ENCODE measurements around the gene GRM1. TPM values are rescaled to one million over a fixed set of nuclear protein-coding genes. Genes with fewer than 3 reads are reported as not detected.

Gene GRM1
- total and polyA plus RNA-seq, 2 donors = 0.01 to 0.16 TPM

- WGBS = 95% methylated on average over 1 of the region's 1 CpG
- no peak for DNase-seq (ENCODE audit: extremely low spot score)
- Histone ChIP-seq H3K27ac (ENCODE audit: low read depth) (no peak overlapping the region), H3K4me1 (ENCODE audit: insufficient read depth) (no peaks in the 10 kb centered on the region), H3K36me3 (ENCODE audit: insufficient read depth) (no peaks in the 10 kb centered on the region), H3K4me3 (ENCODE audit: low read depth, low read length) (no peak overlapping the region)
These were observed 341.0 kb downstream of the GRM1 start for GRCh38 chr6:146369866-146370265.

- Histone ChIP-seq H3K4me1 (ENCODE audit: insufficient read depth) (no peaks in the 10 kb centered on the region), H3K27ac (ENCODE audit: low read depth) (no peak overlapping the region), H3K36me3 (ENCODE audit: insufficient read depth) (no peaks in the 10 kb centered on the region), H3K4me3 (ENCODE audit: low read depth, low read length) (no peak overlapping the region)
- DNase-seq (ENCODE audit: extremely low spot score) = no peak
- WGBS = 80% methylated on average over 3 of the region's 3 CpGs
These were observed 352.6 kb downstream of the GRM1 start for GRCh38 chr6:146381486-146381885.

GRCh38 chr6:146388736-146389364, 360.0 kb downstream of the GRM1 start:
- Histone ChIP-seq H3K4me1 (ENCODE audit: insufficient read depth) (no peaks in the 10 kb centered on the region), H3K36me3 (ENCODE audit: insufficient read depth) (no peaks in the 10 kb centered on the region), H3K27ac (ENCODE audit: low read depth) (no peak overlapping the region), H3K4me3 (ENCODE audit: low read depth, low read length) (no peak overlapping the region)
- no peak for DNase-seq (ENCODE audit: extremely low spot score)
- WGBS = 79% methylated on average over 3 of the region's 3 CpGs

GRCh38 chr6:146389740-146390139, 360.9 kb downstream of the GRM1 start:
- Histone ChIP-seq H3K4me3 (ENCODE audit: low read depth, low read length) (no peak overlapping the region), H3K4me1 (ENCODE audit: insufficient read depth) (no peaks in the 10 kb centered on the region), H3K27ac (ENCODE audit: low read depth) (no peak overlapping the region), H3K36me3 (ENCODE audit: insufficient read depth) (no peaks in the 10 kb centered on the region)
- WGBS = 91% methylated on average over 4 of the region's 4 CpGs
- DNase-seq (ENCODE audit: extremely low spot score) = no peak

- 93% methylated on average over 1 of the region's 1 CpG for WGBS
- Histone ChIP-seq H3K4me3 (ENCODE audit: low read depth, low read length) (no peak overlapping the region), H3K4me1 (ENCODE audit: insufficient read depth) (no peaks in the 10 kb centered on the region), H3K36me3 (ENCODE audit: insufficient read depth) (no peaks in the 10 kb centered on the region), H3K27ac (ENCODE audit: low read depth) (no peak overlapping the region)
- DNase-seq (ENCODE audit: extremely low spot score) = no peak
These were observed 368.8 kb downstream of the GRM1 start for GRCh38 chr6:146397638-146398037.

GRCh38 chr6:146402476-146402875, 373.6 kb downstream of the GRM1 start:
- no peak for DNase-seq (ENCODE audit: extremely low spot score)
- Histone ChIP-seq H3K36me3 (ENCODE audit: insufficient read depth) (no peaks in the 10 kb centered on the region), H3K4me1 (ENCODE audit: insufficient read depth) (no peaks in the 10 kb centered on the region), H3K4me3 (ENCODE audit: low read depth, low read length) (no peak overlapping the region), H3K27ac (ENCODE audit: low read depth) (no peak overlapping the region)
- 70% methylated on average over 3 of the region's 3 CpGs for WGBS

GRCh38 chr6:146408583-146408982, 379.7 kb downstream of the GRM1 start:
- H3K4me3 ChIP-seq (ENCODE audit: low read depth, low read length) = no peak overlapping the region
- H3K36me3 ChIP-seq (ENCODE audit: insufficient read depth) = no peaks in the 10 kb centered on the region
- no peak for DNase-seq (ENCODE audit: extremely low spot score)
- WGBS = 66% methylated on average over 5 of the region's 5 CpGs
- no peaks in the 10 kb centered on the region for H3K4me1 ChIP-seq (ENCODE audit: insufficient read depth)
- H3K27ac ChIP-seq (ENCODE audit: low read depth) = no peak overlapping the region

- H3K4me1 ChIP-seq (ENCODE audit: insufficient read depth) = no peaks in the 10 kb centered on the region
- no peak overlapping the region for H3K4me3 ChIP-seq (ENCODE audit: low read depth, low read length)
- no peaks in the 10 kb centered on the region for H3K36me3 ChIP-seq (ENCODE audit: insufficient read depth)
- DNase-seq (ENCODE audit: extremely low spot score) = peak; percentile 4
- WGBS = 51% methylated on average over 2 of the region's 2 CpGs
- no peak overlapping the region for H3K27ac ChIP-seq (ENCODE audit: low read depth)
These were observed 382.2 kb downstream of the GRM1 start for GRCh38 chr6:146410851-146411595.

GRCh38 chr6:146419576-146419975, 390.7 kb downstream of the GRM1 start:
- no peak for DNase-seq (ENCODE audit: extremely low spot score)
- Histone ChIP-seq H3K36me3 (ENCODE audit: insufficient read depth) (no peaks in the 10 kb centered on the region), H3K4me1 (ENCODE audit: insufficient read depth) (no peaks in the 10 kb centered on the region), H3K27ac (ENCODE audit: low read depth) (no peak overlapping the region), H3K4me3 (ENCODE audit: low read depth, low read length) (no peak overlapping the region)
- 76% methylated on average over 5 of the region's 5 CpGs for WGBS

GRCh38 chr6:146420255-146420654, 391.4 kb downstream of the GRM1 start:
- H3K4me1 ChIP-seq (ENCODE audit: insufficient read depth) = no peaks in the 10 kb centered on the region
- H3K27ac ChIP-seq (ENCODE audit: low read depth) = no peak overlapping the region
- 68% methylated on average over 3 of the region's 3 CpGs for WGBS
- H3K4me3 ChIP-seq (ENCODE audit: low read depth, low read length) = no peak overlapping the region
- no peaks in the 10 kb centered on the region for H3K36me3 ChIP-seq (ENCODE audit: insufficient read depth)
- no peak for DNase-seq (ENCODE audit: extremely low spot score)

GRCh38 chr6:146422789-146423375, 394.0 kb downstream of the GRM1 start:
- Histone ChIP-seq H3K36me3 (ENCODE audit: insufficient read depth) (no peaks in the 10 kb centered on the region), H3K4me3 (ENCODE audit: low read depth, low read length) (no peak overlapping the region), H3K27ac (ENCODE audit: low read depth) (no peak overlapping the region), H3K4me1 (ENCODE audit: insufficient read depth) (no peaks in the 10 kb centered on the region)
- 91% methylated on average over 1 of the region's 1 CpG for WGBS
- no peak for DNase-seq (ENCODE audit: extremely low spot score)

- Histone ChIP-seq H3K27ac (ENCODE audit: low read depth) (no peak overlapping the region), H3K36me3 (ENCODE audit: insufficient read depth) (no peaks in the 10 kb centered on the region), H3K4me3 (ENCODE audit: low read depth, low read length) (no peak overlapping the region), H3K4me1 (ENCODE audit: insufficient read depth) (no peaks in the 10 kb centered on the region)
- WGBS = 68% methylated on average over 6 of the region's 6 CpGs
- DNase-seq (ENCODE audit: extremely low spot score) = no peak
These were observed 394.6 kb downstream of the GRM1 start for GRCh38 chr6:146423452-146423851.

GRCh38 chr6:146426516-146426915, 397.7 kb downstream of the GRM1 start:
- WGBS = 79% methylated on average over 7 of the region's 7 CpGs
- DNase-seq (ENCODE audit: extremely low spot score) = no peak
- H3K4me1 ChIP-seq (ENCODE audit: insufficient read depth) = no peaks in the 10 kb centered on the region
- H3K36me3 ChIP-seq (ENCODE audit: insufficient read depth) = no peaks in the 10 kb centered on the region
- no peak overlapping the region for H3K4me3 ChIP-seq (ENCODE audit: low read depth, low read length)
- no peak overlapping the region for H3K27ac ChIP-seq (ENCODE audit: low read depth)

- Histone ChIP-seq H3K4me1 (ENCODE audit: insufficient read depth) (no peaks in the 10 kb centered on the region), H3K4me3 (ENCODE audit: low read depth, low read length) (no peak overlapping the region), H3K27ac (ENCODE audit: low read depth) (no peak overlapping the region), H3K36me3 (ENCODE audit: insufficient read depth) (no peaks in the 10 kb centered on the region)
- WGBS = 95% methylated on average over 4 of the region's 4 CpGs
- DNase-seq (ENCODE audit: extremely low spot score) = no peak
These were observed 401.0 kb downstream of the GRM1 start for GRCh38 chr6:146429831-146430230.

Data from urinary bladder (tissue), 4 donors.